ENCODE measurements around the gene ZNF524. TPM values are rescaled to one million over a fixed set of nuclear protein-coding genes. Genes with fewer than 3 reads are reported as not detected.
A peak's percentile ranks its signal among the peaks of the same experiment; 100 is the strongest.

The ZNF524 gene, protein sequence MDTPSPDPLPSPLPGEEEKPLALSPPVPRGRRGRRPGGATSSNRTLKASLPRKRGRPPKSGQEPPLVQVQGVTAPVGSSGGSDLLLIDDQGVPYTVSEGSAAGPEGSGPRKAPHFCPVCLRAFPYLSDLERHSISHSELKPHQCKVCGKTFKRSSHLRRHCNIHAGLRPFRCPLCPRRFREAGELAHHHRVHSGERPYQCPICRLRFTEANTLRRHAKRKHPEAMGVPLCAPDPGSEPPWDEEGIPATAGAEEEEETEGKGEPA
- total RNA-seq, result 4.7 and 6.4 TPM in 2 replicates

DNA sequence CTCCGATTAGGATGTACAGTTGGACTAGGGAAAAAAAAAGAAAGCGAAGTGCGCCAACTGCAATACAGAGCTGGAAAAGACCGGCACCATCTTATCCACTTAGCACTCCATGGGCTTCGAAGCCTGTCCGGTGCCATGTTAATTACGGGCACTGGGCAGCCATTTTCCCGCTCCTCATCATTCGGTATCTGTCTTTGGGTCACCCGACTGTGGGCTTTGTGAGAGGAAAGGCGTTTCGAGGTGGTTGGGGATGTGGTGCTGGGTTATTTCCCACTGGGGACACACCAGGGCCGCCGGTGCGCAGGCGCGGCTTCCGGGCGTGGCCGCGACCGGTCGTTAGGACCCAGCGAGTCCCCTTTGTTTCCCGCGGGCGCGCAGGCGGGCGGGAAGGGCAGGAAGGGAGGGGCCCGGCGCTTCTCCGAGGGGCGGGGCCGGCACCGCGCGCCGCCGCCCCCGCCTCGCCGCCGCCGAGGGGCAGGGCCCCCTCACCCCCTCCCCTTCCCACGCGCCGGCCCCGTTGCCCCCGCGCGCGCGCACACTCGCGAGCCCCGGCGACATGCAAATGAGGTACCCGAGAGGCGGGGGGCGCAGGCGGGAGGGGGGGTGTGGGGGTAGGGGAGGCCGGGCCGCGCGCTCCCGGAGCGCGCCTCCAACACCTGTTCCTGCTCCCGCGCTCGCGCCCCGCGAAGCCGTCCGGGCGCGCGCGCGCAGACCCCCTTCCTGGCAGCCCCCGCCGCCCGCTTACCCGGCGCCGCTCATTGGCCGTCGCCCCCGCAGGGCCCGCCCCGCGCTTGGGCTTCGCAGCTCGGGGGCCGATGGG lies at the start of gene ZNF524:
ZNF524 (plus strand) TSS at position 447 of the 820 bp plus-strand sequence. CDS start 1,825 bp downstream, outside the sequence.
- H3K4me3 ChIP-seq (ENCODE audit: low read depth, low read length), result peak within 1 kb of the TSS; percentile 93
- DNase-seq (ENCODE audit: low read depth), result peak; percentile 90
- TF ChIP-seq, protein P1, sequence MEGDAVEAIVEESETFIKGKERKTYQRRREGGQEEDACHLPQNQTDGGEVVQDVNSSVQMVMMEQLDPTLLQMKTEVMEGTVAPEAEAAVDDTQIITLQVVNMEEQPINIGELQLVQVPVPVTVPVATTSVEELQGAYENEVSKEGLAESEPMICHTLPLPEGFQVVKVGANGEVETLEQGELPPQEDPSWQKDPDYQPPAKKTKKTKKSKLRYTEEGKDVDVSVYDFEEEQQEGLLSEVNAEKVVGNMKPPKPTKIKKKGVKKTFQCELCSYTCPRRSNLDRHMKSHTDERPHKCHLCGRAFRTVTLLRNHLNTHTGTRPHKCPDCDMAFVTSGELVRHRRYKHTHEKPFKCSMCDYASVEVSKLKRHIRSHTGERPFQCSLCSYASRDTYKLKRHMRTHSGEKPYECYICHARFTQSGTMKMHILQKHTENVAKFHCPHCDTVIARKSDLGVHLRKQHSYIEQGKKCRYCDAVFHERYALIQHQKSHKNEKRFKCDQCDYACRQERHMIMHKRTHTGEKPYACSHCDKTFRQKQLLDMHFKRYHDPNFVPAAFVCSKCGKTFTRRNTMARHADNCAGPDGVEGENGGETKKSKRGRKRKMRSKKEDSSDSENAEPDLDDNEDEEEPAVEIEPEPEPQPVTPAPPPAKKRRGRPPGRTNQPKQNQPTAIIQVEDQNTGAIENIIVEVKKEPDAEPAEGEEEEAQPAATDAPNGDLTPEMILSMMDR (IDR thresholded peaks at IDR 0.05; ENCODE audit: insufficient read depth, low read depth, low read length), result no peak

DNA sequence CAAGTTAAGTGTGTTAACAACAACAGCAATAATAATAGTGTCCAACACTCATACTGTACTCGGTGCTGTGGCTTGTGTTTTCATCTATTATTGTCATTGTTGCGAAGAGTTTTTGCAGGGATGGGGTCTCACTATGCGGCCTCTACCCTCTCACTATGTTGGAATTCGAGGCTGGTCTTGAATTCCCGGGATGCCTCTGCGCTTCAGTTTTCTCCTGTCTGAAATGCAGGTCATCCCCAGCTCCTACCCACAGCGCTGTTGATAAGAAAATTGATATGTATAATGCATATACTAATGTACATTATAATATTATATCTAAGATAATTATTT lies 49.8 kb upstream of the ZNF524 start:
- DNase-seq (ENCODE audit: low read depth), result no peak
- no peak overlapping the region for H3K4me3 ChIP-seq (ENCODE audit: low read depth, low read length)
- TF ChIP-seq, protein P1 (IDR thresholded peaks at IDR 0.05; ENCODE audit: insufficient read depth, low read depth, low read length), result no peak

DNA sequence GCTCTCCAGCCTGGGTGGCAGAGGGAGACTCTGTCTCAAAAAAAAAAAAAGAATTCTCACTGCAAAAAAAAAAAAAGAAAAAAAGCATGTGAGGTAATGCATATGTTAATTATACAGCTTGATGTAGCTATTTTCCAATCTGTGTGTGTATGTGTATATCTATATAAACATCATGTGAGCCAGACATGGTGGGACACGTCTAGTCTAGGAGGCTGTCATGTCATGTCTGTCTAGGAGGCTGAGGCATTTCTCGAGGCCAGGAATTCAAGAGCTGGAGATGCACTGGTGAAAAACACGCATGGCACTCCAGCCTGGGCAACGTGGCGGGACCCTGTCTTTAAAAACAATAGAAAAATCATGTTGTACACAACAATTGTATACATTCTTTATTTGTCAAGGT lies 47.9 kb upstream of the ZNF524 start:
- H3K4me3 ChIP-seq (ENCODE audit: low read depth, low read length), result no peak overlapping the region
- DNase-seq (ENCODE audit: low read depth), result no peak

DNA sequence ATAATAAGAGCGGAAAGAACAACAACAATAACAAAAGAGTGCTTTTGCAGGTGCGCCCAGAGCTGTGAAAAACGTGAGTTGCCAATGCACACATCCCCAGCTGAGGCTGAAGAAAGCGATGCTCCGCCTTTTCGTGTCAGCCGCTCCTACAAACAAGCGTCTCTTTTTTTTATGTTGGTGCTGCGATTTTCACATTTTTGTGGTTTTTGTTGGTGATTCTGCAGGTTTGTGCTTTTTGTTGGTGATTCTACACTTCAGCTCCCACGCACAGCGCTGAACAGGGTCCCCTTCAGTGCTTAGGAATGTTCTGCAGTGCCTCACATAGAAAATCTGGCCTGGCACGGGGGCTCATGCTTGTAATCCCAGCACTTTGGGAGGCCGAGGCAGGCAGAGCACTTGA lies 47.5 kb upstream of the ZNF524 start:
- TF ChIP-seq, protein P1 (IDR thresholded peaks at IDR 0.05; ENCODE audit: insufficient read depth, low read depth, low read length), result no peak
- H3K4me3 ChIP-seq (ENCODE audit: low read depth, low read length), result no peak overlapping the region
- DNase-seq (ENCODE audit: low read depth), result peak; percentile 83

More for the DNA sequence above, 47.9 kb upstream of the ZNF524 start:
- TF ChIP-seq, protein P1 (IDR thresholded peaks at IDR 0.05; ENCODE audit: insufficient read depth, low read depth, low read length), result no peak

DNA sequence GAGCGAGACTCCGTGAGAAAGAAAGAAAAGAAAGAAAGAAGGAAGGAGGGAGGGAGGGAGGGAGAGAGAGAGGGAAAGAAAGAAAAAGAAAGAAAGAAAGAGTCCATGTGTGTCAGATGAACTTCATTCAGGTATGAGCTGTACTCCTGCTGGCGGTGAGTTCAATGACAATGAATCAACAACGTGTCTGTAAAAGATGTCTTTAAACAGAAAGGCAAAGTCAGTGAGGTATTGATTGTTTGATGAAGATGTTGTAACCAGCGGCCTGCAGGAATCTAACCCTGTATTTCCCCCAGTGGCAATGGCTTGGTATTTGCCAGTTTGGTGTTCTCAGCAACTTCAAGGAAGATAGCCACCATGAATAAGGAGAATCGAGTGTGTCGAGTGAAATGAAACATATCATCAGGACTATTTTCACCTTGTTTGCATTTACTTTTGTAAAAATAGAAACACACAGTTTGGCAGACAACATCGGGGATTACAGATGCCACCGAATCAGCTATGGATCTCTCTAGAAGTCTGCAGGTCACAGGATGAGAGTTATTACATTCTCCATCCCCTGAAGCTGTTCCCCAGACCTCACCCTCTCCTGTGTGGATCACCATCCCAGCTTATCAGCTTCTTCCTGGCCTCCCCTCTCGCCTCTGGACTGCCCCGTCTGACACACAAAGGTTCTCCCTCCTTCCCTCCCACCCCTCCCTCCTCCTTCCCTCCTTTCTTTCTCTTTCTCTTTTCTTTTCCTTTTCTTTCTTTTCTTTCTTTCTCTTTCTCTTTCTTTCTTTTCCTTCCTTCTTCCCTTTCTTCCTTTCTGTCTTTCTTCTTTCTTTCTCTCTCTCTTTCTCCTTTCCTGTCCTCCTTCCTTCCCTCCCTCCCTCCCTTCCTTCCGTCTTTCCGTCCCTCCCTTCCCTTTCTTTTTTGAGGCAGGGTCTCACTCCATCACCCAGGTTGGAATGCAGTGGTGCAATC lies 46.6 kb upstream of the ZNF524 start:
- no peak for DNase-seq (ENCODE audit: low read depth)
- H3K4me3 ChIP-seq (ENCODE audit: low read depth, low read length), result no peak overlapping the region
- TF ChIP-seq, protein P1 (IDR thresholded peaks at IDR 0.05; ENCODE audit: insufficient read depth, low read depth, low read length), result no peak

DNA sequence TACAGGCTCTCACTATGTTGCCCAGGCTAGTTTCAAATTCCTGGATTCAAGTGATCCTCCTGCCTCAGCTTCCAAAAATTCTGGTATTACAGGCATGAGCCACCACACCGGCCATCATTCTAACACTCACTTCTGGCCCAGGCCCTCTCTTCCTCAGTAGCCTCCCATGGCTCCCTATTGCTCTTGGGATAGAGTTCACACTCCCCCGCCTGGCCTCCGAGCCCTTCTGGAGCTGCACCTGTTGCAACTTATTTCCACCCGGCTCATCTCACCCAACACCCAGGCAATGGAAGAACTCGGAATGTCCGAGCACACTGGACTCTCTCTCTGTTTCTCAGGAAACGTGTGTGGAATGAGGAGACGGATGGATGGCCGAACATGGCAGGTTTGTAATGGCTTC lies 45.8 kb upstream of the ZNF524 start:
- no peak for DNase-seq (ENCODE audit: low read depth)

More for the DNA sequence above, 45.8 kb upstream of the ZNF524 start:
- H3K4me3 ChIP-seq (ENCODE audit: low read depth, low read length), result no peak overlapping the region
- TF ChIP-seq, protein P1 (IDR thresholded peaks at IDR 0.05; ENCODE audit: insufficient read depth, low read depth, low read length), result no peak

Data from fibroblast of villous mesenchyme (primary cell).